HG03108 (cell line): Measurements from ENCODE around the gene TMTC2.

Experiments used
- ATAC-seq: cut with Tn5 transposase; IDR thresholded peaks from one replicate; pipeline ENCODE4 v1.9.1; 2021; ENCODE audit warnings: moderate library complexity; ENCODE audit not compliant: unreplicated experiment

TMTC2 gene

DNA sequence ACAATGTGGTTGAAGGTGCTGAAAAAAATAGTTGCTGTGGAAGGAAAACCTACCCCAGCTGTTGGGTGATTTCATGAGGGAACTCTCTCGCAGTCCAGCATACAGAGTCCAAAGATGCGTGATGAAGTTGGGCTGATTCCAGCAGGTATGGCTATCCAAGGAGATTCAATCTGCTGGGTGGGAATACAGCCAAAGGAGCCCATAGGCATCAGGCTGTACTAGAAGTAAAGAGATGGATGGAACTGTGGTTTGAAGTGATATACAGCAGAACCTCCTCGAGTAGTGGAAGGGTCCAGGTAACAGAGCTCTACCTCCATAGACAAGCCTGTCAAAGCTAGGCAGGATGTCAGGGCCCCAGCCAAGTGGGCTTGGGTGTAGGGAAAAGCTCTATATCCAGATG, 11.5 kb upstream of the TMTC2 start:
- ATAC-seq = no peak

DNA sequence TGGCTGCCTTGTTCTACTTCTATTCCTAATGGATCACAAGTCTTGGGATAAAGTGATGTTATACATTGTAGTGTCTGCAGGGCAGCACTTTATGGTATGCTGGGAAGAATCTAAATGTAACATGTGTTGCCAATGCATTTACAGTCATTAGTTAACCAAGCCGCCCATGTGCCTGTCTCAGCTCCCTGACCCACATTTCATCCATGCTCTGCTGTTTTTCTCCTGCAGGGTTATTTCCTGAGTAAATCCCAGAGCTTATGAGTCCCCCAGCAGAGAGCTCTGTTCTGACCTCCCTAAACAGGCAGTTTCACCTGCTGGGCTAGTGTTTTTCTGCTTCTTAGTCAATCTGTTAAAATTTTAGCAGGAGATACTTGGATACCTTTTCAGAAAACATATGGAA, 4.4 kb upstream of the TMTC2 start:
- no peak for ATAC-seq

DNA sequence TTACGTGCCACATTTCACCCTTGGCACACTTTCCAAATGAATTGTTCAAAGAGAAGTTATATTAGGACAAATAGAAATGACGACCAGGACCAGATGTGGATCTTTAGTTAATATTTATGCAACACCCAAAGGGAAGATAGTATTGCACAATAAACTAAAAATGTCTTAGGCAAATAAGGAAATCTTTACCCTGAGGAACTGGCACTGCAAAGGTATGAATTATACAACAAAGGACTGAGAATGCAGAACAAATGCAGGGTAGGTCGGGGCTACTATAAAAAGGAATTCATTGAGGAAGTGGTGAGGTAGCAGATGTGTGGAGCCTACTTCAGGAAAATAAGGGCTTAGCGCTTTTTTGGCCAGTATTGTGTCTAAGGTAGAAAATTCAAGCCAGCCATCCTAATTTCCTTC, 3.9 kb upstream of the TMTC2 start:
- ATAC-seq = no peak

DNA sequence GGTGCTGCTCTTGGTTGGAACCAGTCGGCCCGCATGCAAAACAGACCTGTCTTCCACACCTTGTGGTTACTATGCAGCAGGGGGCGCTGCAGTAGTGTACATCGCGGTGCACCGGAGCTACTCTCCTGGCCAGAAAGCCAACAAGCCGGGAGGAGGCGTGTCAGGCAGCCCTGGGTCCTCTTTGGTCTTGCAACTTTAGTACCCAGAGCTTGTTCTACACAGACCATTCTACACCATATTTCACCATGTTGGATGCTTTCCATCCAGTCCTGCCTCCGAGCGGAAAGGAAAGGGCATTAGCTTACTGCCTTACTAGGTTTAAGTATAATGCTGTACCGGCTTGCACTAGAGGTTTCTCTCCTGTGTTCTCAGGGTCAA, 927 bp upstream of the TMTC2 start:
- ATAC-seq = peak; percentile 58

DNA sequence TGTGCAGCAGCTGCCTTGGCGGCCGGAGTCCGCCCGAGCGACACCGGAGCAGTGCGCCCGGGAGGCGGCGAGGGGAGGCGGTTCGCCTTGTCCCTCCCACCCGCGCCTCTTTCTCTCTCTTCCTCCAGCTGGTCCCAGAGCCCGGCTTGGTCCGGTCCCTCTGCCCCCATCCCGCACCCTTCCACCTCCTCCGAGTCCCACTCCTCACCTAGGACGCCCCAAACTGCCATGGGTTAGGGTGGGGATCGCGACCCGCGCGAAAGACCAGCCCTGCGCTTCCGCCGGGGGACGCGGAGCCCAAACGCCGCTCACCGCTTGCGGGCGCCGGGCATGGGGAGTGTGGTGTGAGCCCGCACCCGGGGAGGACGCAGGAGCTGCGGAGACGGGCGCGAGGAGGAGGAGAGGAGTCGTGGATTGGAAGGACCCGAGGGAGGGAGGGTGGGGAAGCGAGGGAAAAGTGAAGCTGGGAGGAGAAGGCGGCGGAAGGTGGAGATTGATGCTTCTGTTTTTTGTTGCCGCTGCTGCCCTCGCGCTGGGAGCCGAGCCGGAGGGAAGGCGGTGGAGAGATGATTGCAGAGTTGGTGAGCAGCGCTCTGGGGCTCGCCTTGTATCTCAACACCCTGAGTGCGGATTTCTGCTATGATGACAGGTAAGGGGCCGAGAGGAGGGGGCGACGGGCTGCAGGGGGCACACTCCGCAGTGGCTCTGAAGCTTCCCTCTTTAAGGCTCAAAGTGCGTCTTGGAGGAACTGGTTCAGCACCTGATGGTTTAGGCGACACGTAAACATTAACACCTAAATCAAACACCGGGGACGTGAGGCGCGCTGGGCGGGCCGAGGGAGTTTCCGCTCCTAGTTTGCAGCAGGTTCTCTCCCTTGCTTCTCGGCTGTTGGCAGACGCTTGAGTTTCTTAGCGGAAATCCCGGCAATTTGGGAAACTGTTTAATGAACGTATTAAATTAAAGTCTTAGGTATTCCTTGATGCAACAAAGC, 610 bp downstream of the TMTC2 start:
- peak; percentile 30 for ATAC-seq

DNA sequence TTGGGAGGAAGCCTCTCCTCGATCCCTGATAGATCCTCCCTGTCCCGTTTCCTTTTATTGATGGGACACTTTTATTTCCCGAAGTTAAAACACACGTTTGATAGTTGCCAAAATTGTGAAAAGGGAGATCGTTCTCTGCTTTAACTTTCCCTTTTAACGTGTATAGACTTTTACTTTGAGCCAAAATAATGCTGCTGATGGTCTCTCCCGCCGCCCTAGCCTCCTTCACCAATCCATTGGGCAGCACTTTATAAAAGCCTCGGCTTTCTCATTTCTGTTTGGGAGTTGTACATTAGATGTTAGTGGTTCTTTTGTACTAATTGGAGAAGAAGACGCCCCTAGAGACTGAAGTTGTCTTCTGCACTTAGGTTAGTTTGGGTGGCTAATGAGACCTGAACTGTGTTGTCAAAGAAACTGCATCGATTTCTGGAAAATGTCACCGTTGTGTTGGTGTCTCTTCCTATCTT, 1.4 kb downstream of the TMTC2 start:
- ATAC-seq = no peak

DNA sequence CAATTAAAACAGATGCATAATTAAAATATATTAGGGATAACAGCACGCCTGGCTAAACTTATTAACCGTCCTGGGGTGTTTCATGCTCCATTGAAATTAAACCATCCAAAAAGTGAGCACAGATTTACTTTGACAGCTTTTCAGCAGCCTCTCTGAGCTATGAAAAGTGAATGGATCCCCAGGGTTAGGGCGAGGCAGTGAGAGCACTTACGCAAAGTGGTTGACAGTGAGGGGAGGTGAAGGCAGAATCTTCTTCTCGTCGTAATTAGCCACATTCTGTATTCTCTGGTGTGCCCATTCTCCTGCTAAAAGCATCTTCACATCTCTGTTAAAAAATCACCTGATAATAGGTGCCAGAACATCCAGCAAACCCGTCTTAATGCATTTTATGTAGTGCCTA, 1.9 kb downstream of the TMTC2 start:
- ATAC-seq = no peak

DNA sequence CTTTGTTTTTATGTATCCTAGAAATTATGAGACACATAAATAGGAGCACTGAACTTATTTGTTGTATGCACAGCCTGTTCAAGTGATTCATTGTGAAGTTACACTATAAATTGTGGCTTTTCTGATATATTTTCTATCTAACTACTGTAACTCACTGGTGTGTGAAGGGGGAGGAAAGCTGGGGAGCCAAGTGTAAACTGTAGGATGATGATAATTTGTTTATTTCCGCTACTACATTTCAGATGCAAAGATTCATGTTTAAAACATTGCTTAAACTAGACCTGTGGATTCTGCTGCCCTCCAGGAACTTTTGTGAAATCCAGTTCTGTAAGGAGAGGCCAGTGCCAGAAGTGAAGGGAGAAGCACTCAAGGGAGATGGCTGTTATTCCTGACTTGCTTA, 3.3 kb downstream of the TMTC2 start:
- ATAC-seq = no peak

DNA sequence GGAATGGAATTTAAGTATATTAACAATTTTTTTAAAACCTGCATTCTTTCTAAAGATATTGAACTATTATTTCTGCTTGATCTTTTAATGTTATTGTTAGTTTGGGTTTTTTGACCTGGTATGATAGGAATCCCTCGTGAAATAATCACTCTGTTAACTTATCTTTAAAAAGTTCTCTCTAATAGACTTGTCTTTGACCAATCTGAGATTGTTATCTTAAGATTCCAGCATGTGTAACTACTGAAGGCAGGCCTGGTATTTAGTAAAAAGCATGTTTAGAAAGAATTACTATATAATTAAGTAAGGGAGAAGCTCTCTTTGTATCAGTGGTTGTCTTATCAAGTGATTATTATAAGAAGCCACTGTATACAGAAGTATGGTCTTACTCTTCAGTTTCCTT, 4.8 kb downstream of the TMTC2 start:
- ATAC-seq = no peak

DNA sequence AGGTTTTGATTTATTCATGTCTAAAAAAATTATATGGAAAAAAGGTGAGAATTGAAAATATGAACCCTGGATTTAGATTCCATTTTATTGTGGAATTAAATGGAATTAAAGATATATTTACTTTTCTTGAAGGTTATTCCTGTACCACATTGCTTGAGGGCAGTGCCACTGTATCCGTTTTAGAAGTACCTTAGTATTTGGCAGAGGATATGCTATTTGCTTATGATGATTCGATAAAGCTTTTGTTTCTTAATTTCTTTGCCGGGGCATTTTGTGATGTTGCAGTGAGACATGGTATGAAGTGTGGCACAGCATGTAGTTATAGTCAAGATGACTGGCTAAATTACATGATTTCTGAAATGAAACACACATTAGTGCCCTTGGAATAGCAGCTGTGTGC, 7.6 kb downstream of the TMTC2 start:
- no peak for ATAC-seq

DNA sequence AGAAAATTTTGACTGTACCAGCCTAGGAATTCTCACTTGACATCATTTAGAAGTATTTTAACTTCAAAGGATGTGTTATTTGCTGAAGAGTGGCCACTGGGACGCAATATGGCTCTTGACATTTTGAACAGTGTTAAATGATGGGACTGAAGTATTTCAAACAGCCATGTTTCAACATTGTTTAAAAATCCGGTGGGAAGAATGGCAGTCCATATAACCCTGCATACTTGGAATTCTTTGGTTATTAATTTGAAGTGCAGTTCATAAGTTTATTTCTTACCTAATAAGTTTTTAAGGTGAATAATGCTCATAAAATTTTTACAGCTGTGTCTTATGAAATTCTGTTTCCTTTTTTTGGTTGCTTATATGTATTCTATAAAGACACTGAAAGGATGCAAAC, 8.3 kb downstream of the TMTC2 start:
- ATAC-seq = no peak

DNA sequence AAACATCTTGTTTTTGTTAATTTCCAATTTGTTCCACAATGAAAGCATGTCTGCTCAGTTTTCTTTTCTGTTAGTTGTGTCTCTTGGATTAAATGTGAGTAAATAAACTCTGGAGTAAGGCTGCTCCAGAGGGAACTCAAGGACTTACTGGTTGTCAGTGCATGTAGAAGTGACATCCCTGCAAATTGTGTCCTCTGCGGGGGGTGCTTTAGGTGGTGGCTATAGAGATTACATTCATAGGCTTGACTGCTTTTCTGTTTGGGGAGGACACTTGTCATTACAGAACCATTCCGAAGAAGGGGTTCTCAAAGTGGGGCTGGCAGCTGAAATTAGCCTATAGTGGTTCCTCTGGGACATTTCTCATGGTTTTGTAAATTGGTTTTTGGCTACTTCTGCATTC, 8.8 kb downstream of the TMTC2 start:
- ATAC-seq = no peak

DNA sequence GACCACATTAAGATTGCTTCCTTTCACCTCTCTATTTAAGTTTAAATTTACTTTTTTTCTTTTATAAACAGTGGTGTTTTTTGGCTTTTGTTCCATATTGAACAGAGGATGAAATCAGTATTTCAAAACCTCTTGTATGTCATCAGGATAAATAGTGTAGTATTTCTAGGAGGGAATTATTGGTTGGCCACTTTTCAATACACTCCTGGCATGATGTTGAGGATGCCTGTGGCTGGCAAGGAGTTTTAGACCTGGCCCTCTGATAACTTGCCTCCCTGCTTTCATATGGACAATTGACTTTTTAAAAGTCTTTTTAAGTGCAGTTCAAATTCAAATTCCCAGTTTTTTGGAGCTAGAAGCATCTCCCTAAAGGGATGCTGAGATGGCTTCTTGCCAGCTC, 9.8 kb downstream of the TMTC2 start:
- ATAC-seq = no peak

DNA sequence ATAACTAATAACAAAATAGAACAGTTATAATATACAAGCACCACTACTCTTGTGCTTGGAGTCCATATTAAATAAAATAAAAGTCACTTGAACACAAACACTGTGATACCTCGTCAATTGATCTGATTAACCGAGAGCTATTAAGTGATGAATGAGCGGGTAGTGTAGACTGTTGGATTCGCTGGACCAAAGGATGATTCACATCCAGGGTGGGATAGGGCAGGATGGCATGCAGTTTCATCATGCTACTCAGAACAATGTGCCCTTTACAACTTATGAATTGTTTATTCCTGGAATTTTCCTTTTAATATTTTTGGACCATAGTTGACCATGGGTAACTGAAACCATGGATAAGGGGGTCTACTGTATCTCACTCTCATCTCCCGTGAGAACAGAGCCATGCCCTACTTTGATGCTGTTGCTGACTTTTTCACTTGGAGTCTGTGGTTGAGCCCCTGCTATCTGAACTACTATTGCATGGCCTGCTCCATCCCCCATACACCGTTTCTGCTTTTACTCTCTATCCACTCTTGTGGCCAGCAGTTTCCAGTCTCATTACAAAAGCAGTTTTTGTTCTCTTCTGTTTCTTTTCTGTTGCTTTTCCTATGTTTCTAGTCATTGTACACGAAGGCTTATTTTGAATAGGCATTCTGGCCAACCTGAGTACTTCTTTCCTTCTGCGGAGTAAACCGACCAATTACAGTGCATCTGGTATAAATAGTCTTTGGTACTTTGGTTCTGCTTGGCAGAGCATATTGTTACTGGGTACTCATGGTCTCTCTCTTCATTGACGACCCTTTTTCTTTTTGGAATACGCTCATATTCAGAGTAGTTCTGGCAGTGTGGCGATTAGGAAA, 12.2 kb downstream of the TMTC2 start:
- no peak for ATAC-seq

DNA sequence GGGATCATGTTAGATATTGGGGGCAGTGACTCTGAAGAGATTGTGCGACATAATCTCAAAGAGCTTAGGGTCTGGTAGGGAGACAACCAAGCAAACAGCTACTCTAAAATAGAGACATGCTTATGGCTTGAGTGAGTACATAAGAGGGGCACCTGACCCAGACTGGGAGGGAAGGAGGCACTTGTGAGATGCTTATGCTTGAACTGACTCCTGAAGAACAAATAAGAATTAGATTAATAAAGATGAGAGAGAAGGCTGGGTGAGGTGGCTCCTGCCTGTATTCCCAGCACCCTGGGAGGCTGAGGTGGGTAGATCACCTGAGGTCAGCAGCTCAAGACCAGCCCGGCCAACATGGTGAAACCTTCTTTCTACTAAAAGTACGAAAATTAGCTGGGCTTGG, 19.1 kb downstream of the TMTC2 start:
- no peak for ATAC-seq

DNA sequence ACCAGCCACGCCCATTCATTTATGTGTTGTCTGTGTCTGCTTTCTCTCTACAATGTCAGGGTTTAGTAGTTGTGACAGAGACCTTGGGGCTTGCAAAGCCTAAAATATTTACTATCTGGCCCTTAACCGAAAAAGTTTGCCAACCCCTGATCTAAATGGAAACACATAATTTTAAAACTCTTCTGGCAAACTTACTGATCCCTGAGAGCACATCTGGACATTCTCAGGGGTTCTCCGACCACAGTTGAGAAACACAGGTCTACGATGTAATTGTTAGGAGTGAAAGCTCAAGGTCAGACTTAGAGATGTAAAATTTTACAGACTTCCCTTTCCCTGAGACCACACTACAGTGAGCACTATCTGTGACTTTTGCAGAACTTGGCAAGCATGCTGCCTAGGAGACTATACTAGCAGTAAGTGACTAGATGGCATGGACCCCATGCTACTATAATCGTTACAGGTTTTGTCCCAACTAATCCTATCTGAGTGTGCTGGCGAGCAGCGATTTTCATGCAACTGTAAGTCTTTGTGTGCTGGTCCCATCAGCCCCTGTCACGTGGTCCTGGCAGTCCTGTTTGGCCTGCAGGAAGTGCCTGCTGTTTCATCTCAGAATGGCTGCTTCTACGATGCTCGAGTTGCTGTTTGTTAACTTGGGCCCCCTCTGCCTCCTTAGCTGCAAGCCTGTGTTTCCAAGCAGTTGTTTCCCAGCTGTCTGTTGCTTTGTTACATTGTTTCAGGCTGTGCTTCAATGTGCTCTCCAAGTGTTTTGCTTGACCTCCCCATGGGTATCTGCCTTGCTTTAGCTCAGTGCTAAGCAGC, 21.6 kb downstream of the TMTC2 start:
- ATAC-seq = no peak

DNA sequence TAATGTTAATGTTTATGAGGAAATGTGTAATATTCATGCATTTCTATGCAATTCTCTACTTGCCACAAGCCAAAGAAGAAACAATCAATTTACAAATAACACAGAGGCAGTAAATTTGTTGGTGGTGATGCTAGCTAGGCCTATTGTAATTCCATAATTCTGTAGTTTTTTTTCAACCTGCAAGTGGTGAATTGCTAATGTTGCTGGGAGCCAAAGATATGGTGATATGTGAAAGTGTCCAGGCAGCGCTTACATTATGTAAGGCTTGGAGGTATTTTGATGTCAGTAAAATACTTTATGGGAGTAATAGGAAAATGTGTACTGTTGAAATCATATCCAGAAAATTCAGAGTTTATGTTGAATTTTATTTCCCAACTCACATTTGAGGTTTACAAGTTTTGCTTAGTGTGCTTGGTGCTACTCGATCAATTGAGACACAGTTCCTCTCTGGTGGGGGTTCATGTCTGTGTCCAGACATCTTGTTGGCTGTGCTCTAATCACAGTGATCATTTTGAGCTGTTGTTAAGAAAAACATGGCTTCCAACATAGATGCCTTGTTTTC, 23.2 kb downstream of the TMTC2 start:
- ATAC-seq = no peak

DNA sequence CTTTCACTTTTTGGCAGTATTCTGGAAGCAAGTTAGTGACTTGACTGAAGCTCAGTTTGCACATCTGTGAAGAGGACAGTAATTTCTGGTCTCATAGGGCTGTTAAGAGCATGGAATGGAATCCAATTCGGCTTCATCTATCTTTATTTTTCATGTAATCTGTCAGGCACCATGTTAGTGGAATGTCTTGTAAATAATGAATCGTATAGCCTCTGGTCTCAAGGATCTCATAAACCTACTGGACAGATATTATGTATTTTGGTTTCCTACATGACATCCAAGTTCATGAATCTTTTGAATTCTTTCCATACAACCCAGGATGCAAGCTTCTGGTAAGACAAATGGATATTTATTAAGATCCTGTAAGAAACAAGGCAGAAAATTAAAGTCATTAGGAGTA, 24.0 kb downstream of the TMTC2 start:
- no peak for ATAC-seq

DNA sequence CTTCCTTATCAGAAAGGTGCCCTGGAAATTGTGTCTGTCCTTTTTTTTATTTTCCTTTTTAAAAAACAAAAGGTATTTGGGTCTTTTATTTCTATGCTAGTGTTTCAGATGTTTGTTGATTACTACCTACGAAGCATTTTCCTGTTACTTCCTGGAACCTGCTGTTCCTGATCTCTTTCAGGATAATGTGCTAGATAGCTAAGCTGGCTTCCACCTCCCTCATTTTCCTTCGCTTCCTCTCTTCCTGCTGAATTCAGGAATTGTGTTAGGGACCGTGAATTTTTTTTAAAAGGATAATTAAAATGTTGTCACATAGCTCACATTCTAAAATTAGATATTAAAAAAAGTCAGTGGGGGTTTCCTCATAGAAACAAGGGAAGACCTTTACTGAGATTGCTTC, 27.7 kb downstream of the TMTC2 start:
- ATAC-seq = no peak

DNA sequence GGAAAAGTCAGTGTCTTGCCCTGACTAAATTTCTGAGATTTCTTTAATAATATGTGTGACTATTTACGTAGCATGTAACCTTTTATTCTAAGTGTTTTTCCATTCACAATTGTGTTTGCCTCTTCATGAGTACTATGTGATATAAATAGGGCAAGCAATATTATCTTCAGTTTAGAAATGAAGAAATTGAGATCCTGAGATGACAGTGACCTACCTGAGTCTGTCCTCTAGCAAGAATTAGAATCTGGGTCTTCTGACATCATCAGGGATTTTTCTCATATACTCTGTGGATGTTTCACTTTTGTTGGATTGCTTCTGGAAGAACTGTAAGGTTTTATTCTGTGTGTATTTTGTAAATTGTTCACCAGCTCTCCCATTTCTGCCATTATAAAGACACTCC, 35.0 kb downstream of the TMTC2 start:
- no peak for ATAC-seq

DNA sequence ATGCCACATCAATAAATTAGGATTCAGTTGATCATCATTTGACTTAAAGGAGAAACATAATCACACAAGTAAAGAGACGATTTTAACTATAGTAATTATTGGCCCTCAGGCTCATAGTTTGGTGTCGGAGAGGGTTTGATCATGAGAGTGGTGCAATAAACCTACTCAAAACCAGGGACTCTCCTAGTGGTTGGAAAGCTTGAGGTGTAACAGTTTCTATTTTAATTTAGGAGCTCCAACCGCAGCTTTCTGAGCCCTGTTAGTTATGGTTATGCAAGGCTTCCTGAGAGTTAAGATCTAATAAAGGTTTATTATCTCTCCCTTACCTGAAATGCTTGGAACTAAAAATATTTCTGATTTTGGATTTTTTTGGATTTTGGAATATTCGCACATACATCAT, 36.4 kb downstream of the TMTC2 start:
- ATAC-seq = no peak
